22Rv1 (cell line): ENCODE measurements around the gene MOV10L1.

ENCODE experiments used
- ZFX ChIP-seq: fragments of 450-650 bp; IDR thresholded peaks from 2 replicates; pipeline ENCODE4 v1.6.1; 2017; ENCODE audit warnings: antibody characterized with exemption, borderline replicate concordance
- TF ChIP-seq, protein P1 (sequence below): fragments of 450-650 bp; IDR thresholded peaks from 2 replicates; pipeline ENCODE4 v1.5.1; 2017; ENCODE audit warnings: mild to moderate bottlenecking

DNA sequence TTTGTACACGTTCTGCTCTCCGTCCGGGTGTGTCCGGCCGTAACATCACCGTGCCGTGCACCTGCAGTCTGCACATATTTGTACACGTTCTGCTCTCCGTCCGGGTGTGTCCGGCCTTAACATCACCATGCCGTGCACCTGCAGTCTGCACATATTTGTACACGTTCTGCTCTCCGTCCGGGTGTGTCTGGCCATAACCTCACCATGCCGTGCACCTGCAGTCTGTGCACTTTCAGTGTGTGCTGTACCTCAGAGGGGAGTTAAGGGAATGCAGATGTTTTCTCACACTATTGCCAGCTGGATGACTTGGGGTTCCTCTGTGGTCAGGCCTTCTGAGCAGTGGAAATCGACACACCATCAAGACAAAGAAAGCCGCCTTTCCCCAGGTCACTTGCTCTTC lies 35.9 kb upstream of the MOV10L1 start:
- TF ChIP-seq, protein P1, sequence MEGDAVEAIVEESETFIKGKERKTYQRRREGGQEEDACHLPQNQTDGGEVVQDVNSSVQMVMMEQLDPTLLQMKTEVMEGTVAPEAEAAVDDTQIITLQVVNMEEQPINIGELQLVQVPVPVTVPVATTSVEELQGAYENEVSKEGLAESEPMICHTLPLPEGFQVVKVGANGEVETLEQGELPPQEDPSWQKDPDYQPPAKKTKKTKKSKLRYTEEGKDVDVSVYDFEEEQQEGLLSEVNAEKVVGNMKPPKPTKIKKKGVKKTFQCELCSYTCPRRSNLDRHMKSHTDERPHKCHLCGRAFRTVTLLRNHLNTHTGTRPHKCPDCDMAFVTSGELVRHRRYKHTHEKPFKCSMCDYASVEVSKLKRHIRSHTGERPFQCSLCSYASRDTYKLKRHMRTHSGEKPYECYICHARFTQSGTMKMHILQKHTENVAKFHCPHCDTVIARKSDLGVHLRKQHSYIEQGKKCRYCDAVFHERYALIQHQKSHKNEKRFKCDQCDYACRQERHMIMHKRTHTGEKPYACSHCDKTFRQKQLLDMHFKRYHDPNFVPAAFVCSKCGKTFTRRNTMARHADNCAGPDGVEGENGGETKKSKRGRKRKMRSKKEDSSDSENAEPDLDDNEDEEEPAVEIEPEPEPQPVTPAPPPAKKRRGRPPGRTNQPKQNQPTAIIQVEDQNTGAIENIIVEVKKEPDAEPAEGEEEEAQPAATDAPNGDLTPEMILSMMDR = no peak
- no peak for TF ChIP-seq ZFX
